Smooth muscle cell (in vitro differentiated cells): ENCODE results near the gene RELA. TPM values are rescaled to one million over a fixed set of nuclear protein-coding genes. Genes with fewer than 3 reads are reported as not detected.

Source experiments
- DNase-seq: peaks from one replicate; lab custom pipeline; 2025; ENCODE audit not compliant: unreplicated experiment; lab: John Stamatoyannopoulos, UW
- H2AFZ ChIP-seq: fragments of 200-600 bp; sonication (generic); 2 replicates; pipeline ENCODE4 v1.6.0; 2016; ENCODE audit warnings: antibody characterized with exemption, low read depth, mild to moderate bottlenecking
- H3F3A ChIP-seq: fragments of 200-600 bp; sonication (generic); 2 replicates; pipeline ENCODE4 v1.6.0; 2017; ENCODE audit warnings: antibody characterized with exemption, low read depth
- H3K27ac ChIP-seq: fragments of 200-600 bp; sonication (generic); 2 replicates; pipeline ENCODE4 v1.5.1; 2016; ENCODE audit warnings: low read depth, mild to moderate bottlenecking
- H3K27me3 ChIP-seq: fragments of 200-600 bp; sonication (generic); 2 replicates; pipeline ENCODE4 v1.6.1; 2016; ENCODE audit warnings: low read depth, mild to moderate bottlenecking
- H3K36me3 ChIP-seq: fragments of 200-600 bp; sonication (generic); 2 replicates; pipeline ENCODE4 v1.5.1; 2016; ENCODE audit warnings: low read depth
- H3K4me1 ChIP-seq: fragments of 200-600 bp; sonication (generic); 2 replicates; pipeline ENCODE4 v1.5.1; 2016; ENCODE audit warnings: low read depth
- H3K4me2 ChIP-seq: fragments of 200-600 bp; sonication (generic); 2 replicates; pipeline ENCODE4 v1.6.0; 2016; ENCODE audit warnings: mild to moderate bottlenecking
- H3K4me3 ChIP-seq: fragments of 200-600 bp; sonication (generic); 2 replicates; pipeline ENCODE4 v1.5.1; 2016; ENCODE audit warnings: mild to moderate bottlenecking
- H3K79me2 ChIP-seq: fragments of 200-600 bp; sonication (generic); 2 replicates; pipeline ENCODE4 v1.6.0; 2016; ENCODE audit warnings: low read depth, mild to moderate bottlenecking
- H3K9ac ChIP-seq: fragments of 200-600 bp; sonication (generic); 2 replicates; pipeline ENCODE4 v1.6.0; 2016; ENCODE audit warnings: low read depth
- H3K9me3 ChIP-seq: fragments of 200-600 bp; sonication (generic); replicated peaks from 2 replicates; pipeline ENCODE4 v1.5.1; 2016; ENCODE audit warnings: low read depth
- H4K20me1 ChIP-seq: fragments of 200-600 bp; sonication (generic); 2 replicates; pipeline ENCODE4 v1.6.0; 2016; ENCODE audit warnings: low read depth
- CTCF ChIP-seq: fragments of 200-600 bp; sonication (generic); IDR thresholded peaks from 2 replicates; pipeline ENCODE4 v1.5.1; 2017; ENCODE audit warnings: borderline replicate concordance, mild to moderate bottlenecking, antibody characterized with exemption; ENCODE audit not compliant: insufficient read depth, poor library complexity, severe bottlenecking
- WGBS: methylation state at CpG from one replicate; pipeline ENCODE4 v1.1.7; 2016; ENCODE audit warnings: low lambda C conversion rate; 5-methylcytosine and 5-hydroxymethylcytosine counted together
- polyA plus RNA-seq: library from polyadenylated mRNA; unstranded; fragments of >200 nt; fragmentation: Nextera tagmentation; extraction: Ambion mirVana; gene quantifications from 2 replicates; pipeline ENCODE4 v1.2.1, GENCODE V29; 2016
- total RNA-seq: library from RNA; depleted of rRNA; stranded (reverse); fragments of >200 nt; gene quantifications from 2 replicates; pipeline ENCODE4 v1.2.3, GENCODE V29; 2014

RELA gene
- total and polyA plus RNA-seq, 2 experiments from 2014 or later: 41.7 to 82.8 TPM

DNA sequence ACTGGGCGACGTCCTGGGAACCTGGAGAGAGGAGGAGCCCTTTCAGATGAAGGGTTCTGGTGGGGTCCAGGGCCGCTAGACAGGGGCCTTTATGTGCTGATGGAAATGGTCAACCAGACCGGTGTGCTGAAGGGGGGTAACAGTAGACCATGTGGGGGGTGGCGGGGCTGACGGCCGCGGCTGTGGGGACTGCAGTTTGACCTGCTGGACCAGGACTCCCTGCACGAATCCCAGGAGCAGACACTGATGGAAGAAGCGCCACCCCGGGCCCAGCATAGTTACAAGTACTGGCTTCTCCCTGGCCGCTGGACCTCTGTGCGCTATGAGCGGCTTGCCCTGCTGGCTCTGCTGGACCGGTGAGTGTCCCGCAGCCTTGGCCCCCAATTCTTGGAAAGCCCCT is 40.7 kb downstream of the RELA start:
- Histone ChIP-seq H3K4me3 (no peak overlapping the region), H3K4me2 (no peak overlapping the region), H3F3A (no peaks in the 10 kb centered on the region), H3K36me3 (no peaks in the 10 kb centered on the region), H3K9me3 (no peaks in the 10 kb centered on the region), H2AFZ (no peak overlapping the region), H3K9ac (no peak overlapping the region), H3K79me2 (peaks cover 12% of the 10 kb centered on the region), H3K27me3 (no peaks in the 10 kb centered on the region), H3K27ac (no peak overlapping the region), H4K20me1 (no peaks in the 10 kb centered on the region), H3K4me1 (no peaks in the 10 kb centered on the region)
- 93% methylated on average over 9 of the region's 16 CpGs for WGBS
- no peak for TF ChIP-seq CTCF
- DNase-seq: no peak

- Histone ChIP-seq H3K27me3 (no peaks in the 10 kb centered on the region), H3K4me3 (no peak overlapping the region), H3K79me2 (peaks cover 17% of the 10 kb centered on the region), H3K4me1 (no peaks in the 10 kb centered on the region), H3K9ac (no peak overlapping the region), H2AFZ (no peak overlapping the region), H3K27ac (no peak overlapping the region), H3K36me3 (no peaks in the 10 kb centered on the region), H3F3A (no peaks in the 10 kb centered on the region), H3K4me2 (no peak overlapping the region), H3K9me3 (no peaks in the 10 kb centered on the region), H4K20me1 (peaks cover 5% of the 10 kb centered on the region)
- over 99% methylated on average over 14 of the region's 14 CpGs for WGBS
- no peak for DNase-seq
- TF ChIP-seq CTCF: no peak
These were observed 41.3 kb downstream of the RELA start for GRCh38 chr11:65621460-65621859.

DNA sequence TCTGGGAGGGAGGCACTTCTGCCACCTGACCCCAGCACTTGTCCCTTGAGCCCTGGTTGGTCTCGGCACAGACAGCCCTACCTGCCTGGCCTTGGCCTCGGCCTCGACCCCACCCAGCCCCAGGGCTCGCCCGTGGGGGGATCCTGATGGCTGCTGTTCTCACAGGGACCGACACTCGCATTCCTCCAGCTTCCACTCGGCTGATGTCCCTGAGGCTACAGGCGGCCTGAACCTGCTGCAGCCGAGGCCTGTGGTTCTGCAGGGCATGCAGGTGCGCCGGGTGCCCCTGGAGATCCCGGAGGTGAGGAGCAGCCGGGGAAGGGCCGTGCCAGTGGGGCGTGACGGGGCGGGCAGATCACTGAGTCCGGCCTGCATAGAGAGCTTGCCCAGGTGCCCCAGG is 42.0 kb downstream of the RELA start:
- Histone ChIP-seq H3K4me1 (no peaks in the 10 kb centered on the region), H3K4me2 (no peak overlapping the region), H2AFZ (no peak overlapping the region), H3F3A (no peaks in the 10 kb centered on the region), H3K27ac (no peak overlapping the region), H4K20me1 (peaks cover 8% of the 10 kb centered on the region), H3K9ac (no peak overlapping the region), H3K9me3 (no peaks in the 10 kb centered on the region), H3K4me3 (no peak overlapping the region), H3K27me3 (no peaks in the 10 kb centered on the region), H3K36me3 (no peaks in the 10 kb centered on the region), H3K79me2 (peaks cover 24% of the 10 kb centered on the region)
- DNase-seq: no peak
- WGBS: 98% methylated on average over 10 of the region's 19 CpGs
- TF ChIP-seq CTCF: no peak

GRCh38 chr11:65619281-65619928 is 43.3 kb downstream of the RELA start:
- no peaks in the 10 kb centered on the region for H3K4me1 ChIP-seq
- H3K4me2 ChIP-seq: no peak overlapping the region
- no peak overlapping the region for H2AFZ ChIP-seq
- H3K4me3 ChIP-seq: no peak overlapping the region
- H3K27ac ChIP-seq: no peak overlapping the region
- H3K9me3 ChIP-seq: no peaks in the 10 kb centered on the region
- H3K27me3 ChIP-seq: no peaks in the 10 kb centered on the region
- no peak for TF ChIP-seq CTCF
- 95% methylated on average over 29 of the region's 29 CpGs for WGBS
- peaks cover 8% of the 10 kb centered on the region for H4K20me1 ChIP-seq
- H3F3A ChIP-seq: no peaks in the 10 kb centered on the region
- H3K79me2 ChIP-seq: peaks cover 24% of the 10 kb centered on the region
- no peak for DNase-seq
- H3K36me3 ChIP-seq: no peaks in the 10 kb centered on the region
- H3K9ac ChIP-seq: no peak overlapping the region
